Measurements from ENCODE around the gene RNF11.

DNA sequence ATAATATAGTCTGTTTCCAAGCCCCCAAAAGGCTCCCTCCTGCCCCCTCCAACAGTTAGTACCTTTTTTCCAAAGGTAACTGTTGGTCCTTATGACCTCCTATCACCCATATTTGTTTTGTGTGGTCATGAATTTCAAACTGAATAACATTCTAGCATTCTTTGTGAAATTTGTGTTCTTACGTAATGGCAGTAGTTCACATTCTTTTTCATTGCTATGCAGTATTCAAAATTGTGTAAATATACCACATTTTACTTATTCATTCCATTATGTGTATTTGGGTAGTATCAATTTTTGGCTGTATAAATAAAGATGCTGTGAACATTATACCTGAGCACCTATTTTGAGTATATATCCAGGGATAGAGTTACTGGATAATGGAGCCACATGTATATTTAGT, 13.4 kb downstream of the RNF11 start:
- TF ChIP-seq, protein P1, sequence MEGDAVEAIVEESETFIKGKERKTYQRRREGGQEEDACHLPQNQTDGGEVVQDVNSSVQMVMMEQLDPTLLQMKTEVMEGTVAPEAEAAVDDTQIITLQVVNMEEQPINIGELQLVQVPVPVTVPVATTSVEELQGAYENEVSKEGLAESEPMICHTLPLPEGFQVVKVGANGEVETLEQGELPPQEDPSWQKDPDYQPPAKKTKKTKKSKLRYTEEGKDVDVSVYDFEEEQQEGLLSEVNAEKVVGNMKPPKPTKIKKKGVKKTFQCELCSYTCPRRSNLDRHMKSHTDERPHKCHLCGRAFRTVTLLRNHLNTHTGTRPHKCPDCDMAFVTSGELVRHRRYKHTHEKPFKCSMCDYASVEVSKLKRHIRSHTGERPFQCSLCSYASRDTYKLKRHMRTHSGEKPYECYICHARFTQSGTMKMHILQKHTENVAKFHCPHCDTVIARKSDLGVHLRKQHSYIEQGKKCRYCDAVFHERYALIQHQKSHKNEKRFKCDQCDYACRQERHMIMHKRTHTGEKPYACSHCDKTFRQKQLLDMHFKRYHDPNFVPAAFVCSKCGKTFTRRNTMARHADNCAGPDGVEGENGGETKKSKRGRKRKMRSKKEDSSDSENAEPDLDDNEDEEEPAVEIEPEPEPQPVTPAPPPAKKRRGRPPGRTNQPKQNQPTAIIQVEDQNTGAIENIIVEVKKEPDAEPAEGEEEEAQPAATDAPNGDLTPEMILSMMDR (IDR thresholded peaks at IDR 0.05; ENCODE audit: insufficient read depth, low read length, poor library complexity, severe bottlenecking), result no peak
- no peak for TF ChIP-seq EZH2phosphoT487 (conservative IDR thresholded peaks at IDR 0.05; ENCODE audit: low read length)
